Endometrial microvascular endothelial cells (primary cell): Measurements from ENCODE around the gene SLC66A2. TPM values are rescaled to one million over a fixed set of nuclear protein-coding genes. Genes with fewer than 3 reads are reported as not detected.

Source experiments
- in situ Hi-C: cut with HindIII; loops from 2 replicates; pipeline ENCODE4 v1.10.0; 2017; ENCODE audit warnings: low sequenced_read_pairs, low pct_unique_long_range_greater_than_20kb; ENCODE audit errors: inconsistent ontology term
- total RNA-seq: library from RNA; depleted of rRNA; stranded (reverse); fragments of >200 nt; gene quantifications from one replicate; pipeline ENCODE4 v1.2.3, GENCODE V29; 2015; ENCODE audit errors: inconsistent ontology term

The SLC66A2 gene
- total RNA-seq, 1 donor from 2014 or later = 44.9 TPM

GRCh38 chr18:79954791-79955190, 3.3 kb upstream of the SLC66A2 start:
- in situ Hi-C loops = no loop called here

DNA sequence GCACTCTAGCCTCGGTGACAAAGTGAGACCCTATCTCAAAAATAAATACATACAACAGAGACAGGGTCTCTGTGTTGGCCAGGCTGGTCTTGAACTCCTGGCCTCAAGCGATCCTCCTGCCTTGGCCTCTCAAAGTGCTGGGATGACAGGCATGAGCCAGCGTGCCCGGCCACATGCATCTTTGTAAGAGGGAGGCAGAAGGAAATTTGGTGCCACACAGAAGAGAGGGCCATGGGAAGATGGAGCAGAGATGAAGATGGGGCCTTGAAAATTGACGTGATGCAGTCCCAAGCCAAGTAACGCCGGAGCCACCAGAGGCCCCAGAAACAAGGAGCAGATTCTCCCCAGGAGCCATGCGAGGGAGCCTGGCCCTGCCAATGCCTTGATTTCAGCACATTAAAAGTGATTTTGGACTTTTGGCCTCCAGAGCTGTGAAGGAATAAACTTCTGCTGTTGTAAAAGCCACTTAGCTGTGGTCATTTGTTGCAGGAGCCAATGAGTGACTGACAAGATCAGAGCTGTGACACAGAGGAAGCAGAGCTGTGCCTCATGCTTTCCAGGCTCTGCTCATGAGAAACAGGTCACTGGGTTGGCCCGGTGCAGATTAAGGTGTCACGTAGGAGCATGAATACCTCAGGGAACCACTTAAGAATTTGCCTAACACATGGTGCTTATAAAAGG, 2.7 kb upstream of the SLC66A2 start:
- in situ Hi-C loops = no loop called here

DNA sequence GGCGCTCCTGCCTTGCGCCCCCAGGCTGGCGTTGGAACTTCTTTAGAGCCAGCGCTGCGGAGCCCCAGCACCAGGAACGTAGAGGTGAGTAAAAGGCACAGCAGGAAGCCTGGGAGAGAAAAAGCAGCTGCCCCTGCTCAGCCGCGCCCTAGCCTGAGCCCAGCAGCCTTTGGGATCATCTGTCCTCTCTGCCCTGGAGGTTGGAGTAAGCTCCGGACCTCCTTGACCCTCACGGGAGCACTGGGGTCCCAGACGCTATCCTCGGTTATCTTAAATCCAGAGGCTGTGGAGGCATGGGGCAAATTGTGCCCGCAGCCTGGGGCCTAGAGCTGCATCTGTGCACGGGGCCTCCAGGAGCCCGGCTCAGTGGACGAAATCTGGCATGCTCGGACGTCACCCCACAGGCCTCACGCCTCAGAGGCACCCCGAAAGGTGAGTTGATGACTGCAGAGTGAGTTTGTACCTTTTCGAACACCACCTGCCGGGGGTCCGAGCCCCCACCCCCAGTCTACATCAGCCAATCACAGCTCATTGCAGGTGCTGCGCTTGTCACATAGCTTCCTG, 1.6 kb upstream of the SLC66A2 start:
- in situ Hi-C loops = no loop called here

- in situ Hi-C loops = no loop called here
Measured at GRCh38 chr18:79952456-79952995, 1.1 kb upstream of the SLC66A2 start.

GRCh38 chr18:79950515-79951341, 725 bp downstream of the SLC66A2 start:
- in situ Hi-C loops = no loop called here

GRCh38 chr18:79949697-79950487, 1.6 kb downstream of the SLC66A2 start:
- in situ Hi-C loops = no loop called here

- in situ Hi-C loops = no loop called here
Measured at GRCh38 chr18:79948719-79949411, 2.6 kb downstream of the SLC66A2 start.

DNA sequence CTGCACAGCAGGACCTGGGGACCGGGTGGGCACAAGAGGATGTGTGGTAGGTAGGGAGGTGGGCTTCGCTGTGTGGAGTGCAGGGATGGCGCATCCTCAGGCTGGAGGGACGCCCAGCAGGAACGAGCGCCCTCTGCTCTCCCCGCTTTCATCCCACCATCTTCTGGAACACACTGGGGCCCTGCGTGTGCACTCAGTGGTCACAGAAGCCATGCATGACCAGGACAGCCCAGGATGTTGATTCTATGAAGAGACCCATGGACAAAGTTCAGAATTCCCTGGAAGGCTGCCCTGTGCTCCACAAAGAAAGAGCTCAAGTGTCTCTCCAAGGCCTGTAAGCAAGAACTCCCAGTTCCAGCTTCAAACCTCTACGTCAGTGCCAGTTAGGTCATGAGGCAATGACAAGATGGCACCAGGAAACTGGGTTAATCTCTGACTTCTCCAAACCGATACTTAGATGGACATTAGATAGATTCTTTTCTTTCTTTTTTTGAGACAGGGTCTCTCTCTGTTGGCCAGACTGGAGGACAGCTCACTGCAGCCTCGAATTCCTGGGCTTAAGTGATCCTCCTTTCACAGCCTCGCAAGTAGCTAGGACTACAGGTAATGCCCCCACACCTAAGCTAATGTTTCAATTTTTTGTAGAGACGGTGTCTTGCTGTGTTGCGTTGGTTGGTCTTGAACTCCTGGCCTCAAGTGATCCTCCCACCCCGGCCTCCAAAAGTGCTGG, 3.4 kb downstream of the SLC66A2 start:
- in situ Hi-C loops = no loop called here

GRCh38 chr18:79947054-79947755, 4.2 kb downstream of the SLC66A2 start:
- in situ Hi-C loops = no loop called here

GRCh38 chr18:79945118-79946042, 6.1 kb downstream of the SLC66A2 start:
- in situ Hi-C loops = no loop called here

GRCh38 chr18:79944746-79945117, 6.7 kb downstream of the SLC66A2 start:
- in situ Hi-C loops = no loop called here

DNA sequence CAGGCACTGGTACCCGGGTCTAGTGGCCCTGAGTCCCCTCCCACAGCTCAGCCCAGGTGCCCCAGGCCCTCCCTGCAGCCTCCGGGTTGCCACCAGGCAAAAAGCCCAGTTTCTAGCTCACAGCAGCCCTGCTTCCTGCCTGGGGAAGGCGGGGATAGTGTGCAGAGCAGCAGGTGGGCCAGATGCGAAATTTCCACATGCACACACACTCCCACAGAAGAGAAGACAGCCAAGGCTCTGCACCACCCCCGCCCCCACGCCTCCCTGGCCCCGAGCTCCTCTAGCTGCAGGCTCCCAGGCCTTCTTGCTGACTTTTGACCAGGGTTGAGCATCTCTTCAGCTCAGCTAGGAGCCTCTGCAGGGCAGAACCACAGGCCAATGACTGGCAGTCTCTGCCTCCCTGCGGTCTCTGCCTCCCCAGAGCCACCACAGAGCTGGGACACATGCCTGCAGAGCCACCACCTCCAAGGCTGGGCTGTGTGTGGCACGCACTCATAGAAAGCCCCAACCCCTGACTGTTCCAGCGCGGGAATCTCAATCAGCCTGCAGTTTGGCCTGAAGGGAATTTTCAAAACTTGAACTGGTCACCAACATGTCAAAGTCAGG, 7.2 kb downstream of the SLC66A2 start:
- in situ Hi-C loops = no loop called here

- in situ Hi-C loops = no loop called here
Measured at GRCh38 chr18:79943608-79944125, 7.8 kb downstream of the SLC66A2 start.

DNA sequence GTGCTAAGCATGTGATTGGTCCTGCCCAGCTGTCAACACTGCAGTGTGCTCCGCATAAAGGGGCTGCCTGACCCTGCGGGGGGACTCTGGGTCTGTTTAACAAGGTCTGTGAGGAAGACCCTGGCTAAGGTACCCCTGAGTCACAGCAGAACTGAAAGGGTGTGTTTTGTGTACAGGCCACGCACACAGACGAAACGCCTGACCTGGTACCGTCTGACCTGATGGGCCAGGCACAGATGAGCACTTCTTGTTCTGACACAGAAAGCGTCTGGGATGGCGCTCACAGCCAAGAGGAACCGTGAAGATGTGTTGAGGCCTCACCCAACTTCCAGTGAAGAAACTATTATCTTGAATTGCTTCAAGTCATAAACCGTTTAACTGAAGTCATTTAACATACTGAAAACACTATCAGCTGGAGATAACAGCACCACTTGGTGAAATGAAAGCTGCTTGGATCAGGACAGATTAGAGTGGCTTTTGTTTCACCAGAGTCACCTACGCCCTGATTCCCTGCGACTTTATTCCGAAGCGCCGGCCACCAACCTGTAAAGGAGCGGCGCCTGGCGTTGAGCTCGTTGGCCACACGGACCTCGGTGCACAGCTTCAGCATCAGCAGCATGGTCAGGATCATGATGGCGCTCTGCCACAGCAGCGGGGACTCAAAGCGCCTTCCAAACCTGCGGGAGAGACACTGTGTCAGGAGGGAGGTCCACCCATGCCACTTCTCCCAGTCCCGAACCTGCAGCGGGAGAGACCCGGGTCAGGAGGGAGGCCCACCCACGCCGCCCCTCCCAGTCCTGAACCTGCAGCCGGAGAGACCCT, 8.5 kb downstream of the SLC66A2 start:
- in situ Hi-C loops = no loop called here

DNA sequence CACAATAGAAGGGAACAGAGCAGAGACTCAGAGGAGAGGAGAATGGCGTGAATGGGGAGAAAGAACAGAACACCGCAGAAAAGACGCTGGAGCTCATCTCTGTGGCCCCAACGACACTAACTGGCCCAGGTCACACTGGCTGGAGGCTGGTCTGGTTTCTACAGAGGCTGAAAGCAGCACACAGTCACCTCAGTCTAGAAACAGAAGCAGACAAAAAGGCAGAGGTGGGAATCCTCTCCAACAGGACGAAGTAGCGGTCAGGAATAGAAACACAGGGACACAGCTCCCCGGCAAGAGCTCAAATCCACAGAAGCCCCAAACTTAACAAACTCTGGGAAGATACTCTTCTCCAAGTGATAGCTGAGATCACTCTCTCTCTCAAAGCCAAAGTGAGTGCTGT, 9.2 kb downstream of the SLC66A2 start:
- in situ Hi-C loops = no loop called here
